HL-60/S4 treated with phorbol 12-myristate 13-acetate at 8.2 ng/mL for 4 days and 3 days (cell line): Measurements from ENCODE around the gene TSPY1.
"Not testable (repeated sequence)": the region's sequence is repeated elsewhere in the genome, so short reads cannot be mapped to it uniquely, and the experiment has no call there.

Experiments
- in situ Hi-C: fragments of 300-500 bp; cut with MboI; formaldehyde crosslinking; loops from 2 replicates; pipeline ENCODE4 v1.15.0; 2022; ENCODE audit warnings: low sequenced_read_pairs

The TSPY1 gene, protein sequence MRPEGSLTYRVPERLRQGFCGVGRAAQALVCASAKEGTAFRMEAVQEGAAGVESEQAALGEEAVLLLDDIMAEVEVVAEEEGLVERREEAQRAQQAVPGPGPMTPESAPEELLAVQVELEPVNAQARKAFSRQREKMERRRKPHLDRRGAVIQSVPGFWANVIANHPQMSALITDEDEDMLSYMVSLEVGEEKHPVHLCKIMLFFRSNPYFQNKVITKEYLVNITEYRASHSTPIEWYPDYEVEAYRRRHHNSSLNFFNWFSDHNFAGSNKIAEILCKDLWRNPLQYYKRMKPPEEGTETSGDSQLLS

DNA sequence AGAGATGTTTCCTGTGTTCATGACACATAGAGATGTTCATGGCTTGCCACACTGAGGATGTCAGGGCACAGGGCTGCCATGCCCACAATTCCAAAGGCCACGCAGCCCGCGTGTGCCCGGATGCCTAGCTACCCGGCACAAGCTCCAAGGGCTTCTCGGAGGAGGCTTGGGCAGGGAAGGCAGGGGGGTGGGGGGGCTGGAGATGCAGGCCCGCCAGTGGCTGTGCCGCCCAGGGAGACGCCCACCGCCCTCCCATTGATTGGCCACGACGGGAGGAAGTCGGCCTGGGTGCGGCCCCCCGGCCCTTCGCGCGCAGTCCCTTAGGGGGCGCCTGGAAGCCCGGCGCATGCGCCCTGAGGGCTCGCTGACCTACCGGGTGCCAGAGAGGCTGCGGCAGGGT, at the start of gene TSPY1:
TSS of gene TSPY1 (plus strand) at position 301 of the 400 bp plus-strand sequence. CDS start at position 347, 46 bp downstream.
- in situ Hi-C loops = not testable (repeated sequence)

DNA sequence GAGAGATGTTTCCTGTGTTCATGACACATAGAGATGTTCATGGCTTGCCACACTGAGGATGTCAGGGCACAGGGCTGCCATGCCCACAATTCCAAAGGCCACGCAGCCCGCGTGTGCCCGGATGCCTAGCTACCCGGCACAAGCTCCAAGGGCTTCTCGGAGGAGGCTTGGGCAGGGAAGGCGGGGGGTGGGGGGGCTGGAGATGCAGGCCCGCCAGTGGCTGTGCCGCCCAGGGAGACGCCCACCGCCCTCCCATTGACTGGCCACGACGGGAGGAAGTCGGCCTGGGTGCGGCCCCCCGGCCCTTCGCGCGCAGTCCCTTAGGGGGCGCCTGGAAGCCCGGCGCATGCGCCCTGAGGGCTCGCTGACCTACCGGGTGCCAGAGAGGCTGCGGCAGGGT, 20.2 kb downstream of the TSPY1 start, which contains the start of gene TSPY9:
TSS of gene TSPY9 (plus strand) at position 301 of the 400 bp plus-strand sequence. CDS start at position 347, 46 bp downstream.
- in situ Hi-C loops = not testable (repeated sequence)

DNA sequence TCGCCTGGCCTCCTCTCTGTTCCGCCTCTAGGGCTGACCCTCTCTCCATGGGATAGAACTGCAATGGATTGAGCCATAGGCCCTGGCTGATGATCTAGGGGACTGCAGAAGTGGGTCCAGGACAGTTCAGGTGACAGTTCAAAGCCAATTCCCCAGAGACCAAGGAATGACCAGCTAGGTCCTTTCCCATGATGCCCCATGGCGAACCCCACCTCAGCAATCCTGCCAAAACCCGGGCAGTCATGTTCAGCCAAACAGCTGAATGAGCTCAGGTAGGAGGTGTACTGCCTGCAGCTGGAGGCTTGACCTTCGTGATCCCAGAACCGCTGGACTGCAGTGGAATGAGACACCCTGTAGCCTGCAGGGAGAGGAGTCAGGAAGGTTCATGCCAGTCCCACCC, 37.6 kb downstream of the TSPY1 start:
- in situ Hi-C loops = not testable (repeated sequence)

DNA sequence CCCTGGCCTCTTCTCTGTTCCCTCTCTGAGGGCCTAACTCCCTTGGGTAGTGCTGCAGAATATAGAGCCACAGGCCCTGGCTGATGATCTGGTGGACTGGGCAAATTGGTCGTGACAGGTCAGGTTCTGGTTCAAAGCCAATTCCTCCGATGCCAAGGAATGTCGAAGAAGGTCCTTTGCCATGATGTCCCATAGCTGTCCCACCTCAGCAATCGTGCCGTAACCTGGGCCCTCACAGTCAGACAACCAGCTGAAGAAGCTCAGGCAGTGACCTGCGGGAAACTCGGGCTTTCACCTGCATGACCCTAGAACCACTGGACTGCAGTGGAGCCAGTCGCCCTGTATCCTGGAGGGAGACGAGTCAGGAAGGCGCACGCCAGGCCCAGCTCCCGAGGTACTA, 49.5 kb downstream of the TSPY1 start:
- in situ Hi-C loops = not testable (repeated sequence)
